Measurements from ENCODE around the gene DPH7. TPM values are rescaled to one million over a fixed set of nuclear protein-coding genes. Genes with fewer than 3 reads are reported as not detected.
"Not testable (repeated sequence)": the region's sequence is repeated elsewhere in the genome, so short reads cannot be mapped to it uniquely, and the experiment has no call there.

Gene DPH7
- total RNA-seq: 10 to 100 TPM; 40.8 to 61.5 (median 42.4) TPM

DNA sequence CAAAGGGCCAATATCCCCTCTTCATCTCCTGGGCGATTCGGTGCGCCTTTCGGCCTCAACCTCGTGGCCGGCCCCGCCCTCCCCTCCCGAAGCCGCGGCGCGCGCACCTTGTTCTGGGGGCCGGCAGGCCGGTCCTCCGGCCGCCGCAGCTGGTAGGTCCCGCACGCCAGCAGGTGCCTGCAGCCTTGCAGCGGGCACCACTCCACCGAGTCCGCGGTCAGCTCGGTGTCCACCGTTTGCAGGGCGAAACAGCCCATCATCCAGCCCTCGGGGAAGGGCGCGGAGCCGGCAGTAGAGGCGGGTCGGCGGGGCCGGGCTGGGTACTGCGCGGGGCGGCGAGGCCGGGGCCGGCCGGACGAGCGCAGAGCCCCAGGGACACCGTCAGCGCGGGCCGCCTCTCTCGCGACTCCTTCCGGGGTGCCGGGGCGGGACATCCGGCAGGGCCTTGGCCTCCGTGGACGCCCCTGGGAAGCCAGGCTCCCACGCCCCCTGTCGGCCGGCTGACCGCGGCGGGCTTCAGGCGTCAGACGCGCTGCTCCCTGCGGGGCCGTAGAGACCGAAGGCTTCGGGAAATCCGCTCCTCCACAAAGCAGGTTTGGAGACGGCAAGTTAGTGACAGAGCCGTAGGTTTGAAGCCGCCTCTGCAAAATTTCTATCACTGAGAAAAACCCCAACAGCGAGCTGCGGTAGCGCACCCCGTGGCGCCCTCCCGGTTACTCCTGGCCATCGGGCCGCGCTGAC lies at the start of gene DPH7:
DPH7 (minus strand) TSS at position 408 of the 741 bp plus-strand sequence; CDS start at position 260, 148 bp downstream.
- Histone ChIP-seq H3K27ac (peak within 1 kb of the TSS; percentile 37 to 80 (median 66)), H3K36me3 (peaks cover 0 to 65% (median 6%) of the 10 kb centered on the region in 3 donors), H3K4me1 (peaks cover 0 to 47% (median 11%) of the 10 kb centered on the region in 4 donors), H3K4me3 (peak within 1 kb of the TSS; percentile 85 to 99 (median 99)), H3K9me3 (no peaks in the 10 kb centered on the region), H3K27me3 (no peaks in the 10 kb centered on the region)
- peak; percentile 86 to 90 for DNase-seq (ENCODE audit: low spot score in 2 of 2)
- TF ChIP-seq POLR2A (IDR thresholded peaks at IDR 0.05) (peak; percentile 27 to 53), EP300 (IDR thresholded peaks at IDR 0.05) (peak; percentile 31 to 67), CTCF (IDR thresholded peaks at IDR 0.05) (peak; percentile 92 to 99 (median 96))
- WGBS, 2 donors: 2% methylated on average over 48 to 49 of the region's 82 CpGs

DNA sequence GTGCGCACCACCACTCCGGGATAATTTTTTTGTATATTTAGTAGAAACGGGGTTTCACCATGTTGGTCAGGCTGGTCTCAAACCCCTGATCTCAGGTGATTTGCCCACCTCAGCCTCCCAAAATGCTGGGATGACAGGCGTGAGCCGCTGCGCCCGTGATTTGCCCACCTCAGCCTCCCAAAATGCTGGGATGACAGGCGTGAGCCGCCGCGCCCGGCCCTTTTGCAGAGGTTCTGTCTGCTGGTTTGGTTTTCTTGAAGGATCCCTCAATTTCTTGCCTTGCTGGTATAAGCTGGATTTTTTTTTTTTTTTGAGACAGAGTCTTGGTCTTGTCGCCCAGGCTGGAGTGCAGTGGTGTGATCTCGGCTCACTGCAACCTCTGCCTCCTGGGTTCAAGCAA lies 48.7 kb upstream of the DPH7 start:
- DNase-seq (ENCODE audit: low spot score in 2 of 2); H3K27me3 ChIP-seq; H3K27ac ChIP-seq; H3K36me3 ChIP-seq; H3K4me3 ChIP-seq; H3K9me3 ChIP-seq: not testable (repeated sequence)
- 97 to 98% methylated on average over 14 of the region's 14 CpGs for WGBS, 2 donors
- peaks cover 0 to 61% (median 19%) of the 10 kb centered on the region in 4 donors for H3K4me1 ChIP-seq

DNA sequence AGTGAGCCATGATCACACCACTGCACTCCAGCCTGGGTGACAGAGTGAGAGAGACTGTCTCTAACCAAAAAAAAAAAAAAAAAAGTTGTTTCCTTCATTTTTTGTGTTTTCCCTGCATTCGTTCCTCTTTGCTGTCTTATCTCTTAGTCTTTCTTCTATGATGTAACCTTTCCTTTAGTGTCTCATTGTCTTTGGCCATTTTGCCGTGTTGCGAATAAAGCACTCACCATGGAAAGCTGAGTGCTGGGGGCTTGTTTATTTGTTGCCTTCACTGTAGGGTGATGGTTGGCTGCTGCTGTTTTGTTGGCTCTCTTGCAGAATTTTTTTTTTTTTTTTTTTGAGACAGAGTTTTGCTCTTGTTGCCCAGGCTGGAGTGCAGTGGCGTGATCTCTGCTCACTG lies 47.7 kb upstream of the DPH7 start:
- no peaks in the 10 kb centered on the region for H3K27me3 ChIP-seq
- TF ChIP-seq CTCF (IDR thresholded peaks at IDR 0.05): no peak
- TF ChIP-seq POLR2A (IDR thresholded peaks at IDR 0.05): no peak
- 81 to 86% methylated on average over 4 of the region's 4 CpGs for WGBS, 2 donors
- H3K27ac ChIP-seq: no peak overlapping the region
- no peak overlapping the region for H3K4me3 ChIP-seq
- no peaks in the 10 kb centered on the region for H3K36me3 ChIP-seq
- no peak for DNase-seq (ENCODE audit: low spot score in 2 of 2)
- H3K4me1 ChIP-seq: peaks cover 0 to 59% (median 19%) of the 10 kb centered on the region in 4 donors
- H3K9me3 ChIP-seq: no peaks in the 10 kb centered on the region

DNA sequence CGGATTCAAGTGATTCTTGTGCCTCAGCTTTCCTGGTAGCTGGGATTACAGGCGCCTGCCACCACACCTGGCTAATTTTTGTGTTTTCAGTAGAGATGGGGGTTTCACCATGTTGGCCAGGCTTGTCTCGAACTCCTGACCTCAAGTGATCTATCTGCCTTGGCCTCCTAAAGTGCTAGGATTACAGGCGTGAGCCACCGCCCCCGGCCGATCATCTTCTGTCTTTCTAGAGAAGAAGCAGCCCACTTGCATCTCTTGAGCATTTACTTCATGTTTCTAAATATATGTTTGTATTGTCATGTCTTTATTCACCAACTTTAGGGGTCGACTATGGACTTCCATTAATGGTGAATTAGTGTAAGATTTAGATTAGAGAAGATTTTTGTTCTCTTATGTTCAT lies 43.5 kb upstream of the DPH7 start:
- WGBS, 2 donors: 87% methylated on average over 8 of the region's 8 CpGs
- H3K4me1 ChIP-seq: peaks cover 0 to 51% (median 25%) of the 10 kb centered on the region in 4 donors

DNA sequence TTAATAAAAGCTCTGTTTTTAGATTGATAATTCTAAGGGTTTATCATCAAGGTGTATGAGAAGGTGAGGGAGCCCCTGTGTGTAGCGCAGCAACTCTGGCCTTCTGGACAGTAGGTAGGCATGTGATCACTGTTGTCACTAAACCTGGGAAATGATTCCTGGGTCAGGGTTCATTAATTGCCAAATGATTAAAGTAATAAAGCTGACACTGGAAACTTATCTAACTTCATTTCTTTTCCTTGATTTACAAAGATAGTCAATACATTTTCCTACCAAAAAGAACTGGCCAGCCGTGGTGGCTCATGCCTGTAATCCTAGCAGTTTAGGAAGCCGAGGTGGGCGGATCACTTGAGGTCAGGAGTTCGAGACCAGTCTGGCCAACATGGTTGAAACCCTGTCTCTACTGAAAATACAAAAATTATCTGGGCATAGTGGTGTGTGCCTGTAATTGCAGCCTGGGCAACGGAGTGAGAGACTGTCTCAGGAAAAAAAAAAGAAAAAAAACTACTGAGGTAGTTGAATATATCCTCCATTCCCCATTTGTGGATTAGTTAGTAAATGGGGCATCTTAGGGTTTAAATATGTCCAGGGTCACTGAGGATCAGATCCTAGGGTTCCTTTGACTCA lies 42.5 kb upstream of the DPH7 start:
- H3K4me3 ChIP-seq: no peak overlapping the region
- DNase-seq (ENCODE audit: low spot score in 2 of 2): no peak
- peaks cover 0 to 60% (median 26%) of the 10 kb centered on the region in 4 donors for H3K4me1 ChIP-seq

More for the DNA sequence above, 43.5 kb upstream of the DPH7 start:
- not testable (repeated sequence) for H3K4me3 ChIP-seq; H3K36me3 ChIP-seq; H3K27me3 ChIP-seq; H3K9me3 ChIP-seq; DNase-seq (ENCODE audit: low spot score in 2 of 2); H3K27ac ChIP-seq

More for the DNA sequence above, 42.5 kb upstream of the DPH7 start:
- Histone ChIP-seq H3K27me3 (no peaks in the 10 kb centered on the region), H3K36me3 (peaks cover 0 to 7% (median 0%) of the 10 kb centered on the region in 3 donors), H3K9me3 (no peaks in the 10 kb centered on the region), H3K27ac (peak overlapping the region in 1 of 4 donors; percentile 90)
- 41% methylated on average over 6 of the region's 6 CpGs for WGBS, 2 donors
- no peak for TF ChIP-seq EP300 (IDR thresholded peaks at IDR 0.05)
- peak in 1 of 5 experiments; percentile 11 for TF ChIP-seq CTCF (IDR thresholded peaks at IDR 0.05)
- no peak for TF ChIP-seq POLR2A (IDR thresholded peaks at IDR 0.05)

Measured in tibial nerve (tissue), 4 donors.